Neural cell (in vitro differentiated cells): ENCODE measurements around the gene WWC2. TPM values are rescaled to one million over a fixed set of nuclear protein-coding genes. Genes with fewer than 3 reads are reported as not detected.

Source experiments
- H2AFZ ChIP-seq: fragments of 200-600, 300-800 bp; sonication (generic), shearing (Covaris generic); 2 replicates; pipeline ENCODE4 v1.6.0; 2014; ENCODE audit warnings: low read depth, mild to moderate bottlenecking, antibody characterized with exemption, low read length, moderate library complexity
- H3F3A ChIP-seq: fragments of 200-600 bp; shearing (Covaris generic); 2 replicates; pipeline ENCODE4 v1.6.1; 2016; ENCODE audit warnings: mild to moderate bottlenecking, moderate library complexity, mixed read lengths, antibody characterized with exemption, low read length; ENCODE audit not compliant: insufficient read depth, poor library complexity, severe bottlenecking
- H3K27ac ChIP-seq: fragments of 200-600, 300-800 bp; sonication (generic), shearing (Covaris generic); 2 replicates; pipeline ENCODE4 v1.5.1; 2014; ENCODE audit warnings: mild to moderate bottlenecking, low read length, moderate library complexity
- H3K27me3 ChIP-seq: fragments of 300-800, 200-600 bp; sonication (generic), shearing (Covaris generic); 2 replicates; pipeline ENCODE4 v1.6.0; 2014; ENCODE audit warnings: mild to moderate bottlenecking, low read depth, low read length, moderate library complexity; ENCODE audit not compliant: insufficient read depth
- H3K36me3 ChIP-seq: fragments of 300-800, 200-600 bp; sonication (generic), shearing (Covaris generic); 2 replicates; pipeline ENCODE4 v1.5.1; 2014; ENCODE audit warnings: mild to moderate bottlenecking, antibody characterized with exemption, low read length, moderate library complexity; ENCODE audit not compliant: insufficient read depth
- H3K4me2 ChIP-seq: fragments of 300-800, 200-600 bp; sonication (generic), shearing (Covaris generic); 2 replicates; pipeline ENCODE4 v1.6.0; 2014; ENCODE audit warnings: mild to moderate bottlenecking, low read length
- H3K4me3 ChIP-seq: fragments of 300-800, 200-600 bp; sonication (generic), shearing (Covaris generic); 2 replicates; pipeline ENCODE4 v1.5.1; 2014; ENCODE audit warnings: mild to moderate bottlenecking, low read length, moderate library complexity
- H3K79me2 ChIP-seq: fragments of 200-600 bp; shearing (Covaris generic); replicated peaks from 2 replicates; pipeline ENCODE4 v1.6.0; 2014; ENCODE audit warnings: mild to moderate bottlenecking, low read length, moderate library complexity; ENCODE audit not compliant: insufficient read depth
- H3K9ac ChIP-seq: fragments of 300-800, 200-600 bp; sonication (generic), shearing (Covaris generic); 2 replicates; pipeline ENCODE4 v1.6.1; 2016; ENCODE audit warnings: mild to moderate bottlenecking, low read length, mixed read lengths
- H3K9me2 ChIP-seq: fragments of 200-600 bp; shearing (Covaris generic); 2 replicates; pipeline ENCODE4 v1.6.1; 2016; ENCODE audit warnings: mild to moderate bottlenecking, low read length, mixed read lengths; ENCODE audit not compliant: insufficient read depth
- H3K9me3 ChIP-seq: fragments of 200-600, 300-800 bp; sonication (generic), shearing (Covaris generic); 2 replicates; pipeline ENCODE4 v1.6.1; 2016; ENCODE audit warnings: mild to moderate bottlenecking, mixed run types, low read length, moderate library complexity, mixed read lengths
- H4K20me1 ChIP-seq: fragments of 200-600 bp; shearing (Covaris generic); 2 replicates; pipeline ENCODE4 v1.6.1; 2016; ENCODE audit warnings: mild to moderate bottlenecking, mixed run types; ENCODE audit not compliant: insufficient read depth
- CTCF ChIP-seq: fragments of 450-650 bp; IDR thresholded peaks from 2 replicates; pipeline ENCODE4 v1.5.1; 2014; ENCODE audit warnings: antibody characterized with exemption, mild to moderate bottlenecking, moderate library complexity; ENCODE audit not compliant: poor library complexity, severe bottlenecking
- EP300 ChIP-seq: fragments of 450-650 bp; conservative IDR thresholded peaks from 2 replicates; pipeline ENCODE4 v1.6.1; 2014; ENCODE audit warnings: antibody characterized with exemption, mild to moderate bottlenecking, moderate library complexity; ENCODE audit not compliant: poor library complexity, severe bottlenecking
- EZH2 ChIP-seq: fragments of 200-600, 300-800 bp; shearing (Covaris generic), sonication (generic); IDR thresholded peaks from 2 replicates; pipeline ENCODE4 v1.6.1; 2014; ENCODE audit warnings: antibody characterized with exemption, low read length, borderline replicate concordance, mild to moderate bottlenecking; ENCODE audit not compliant: insufficient read depth, poor library complexity, severe bottlenecking
- MXI1 ChIP-seq: fragments of 450-650 bp; conservative IDR thresholded peaks from 2 replicates; pipeline ENCODE4 v1.6.1; 2014; ENCODE audit warnings: antibody characterized with exemption, mild to moderate bottlenecking; ENCODE audit not compliant: poor library complexity, severe bottlenecking
- POLR2AphosphoS5 ChIP-seq: IDR thresholded peaks from 2 replicates; pipeline ENCODE4 v1.6.1; 2012
- RAD21 ChIP-seq: fragments of 450-650 bp; conservative IDR thresholded peaks from 2 replicates; pipeline ENCODE4 v1.6.1; 2014; ENCODE audit warnings: antibody characterized with exemption, mild to moderate bottlenecking, moderate library complexity
- REST ChIP-seq: IDR thresholded peaks from 2 replicates; pipeline ENCODE4 v1.6.1; 2012; ENCODE audit warnings: borderline replicate concordance
- SMC3 ChIP-seq: fragments of 450-650 bp; conservative IDR thresholded peaks from 2 replicates; pipeline ENCODE4 v1.6.1; 2014; ENCODE audit warnings: antibody characterized with exemption, mild to moderate bottlenecking, moderate library complexity; ENCODE audit not compliant: poor library complexity
- TAF1 ChIP-seq: IDR thresholded peaks from 2 replicates; pipeline ENCODE4 v1.6.1; 2012; ENCODE audit warnings: low read depth
- polyA plus RNA-seq: library from polyadenylated mRNA; depleted of rRNA; stranded (reverse); fragments of >200 nt; gene quantifications from 2 replicates; pipeline ENCODE4 v1.2.3, GENCODE V29; 2014

Gene WWC2
- polyA plus RNA-seq, 1 donor from 2014 or later = 5.7 TPM

- no peak overlapping the region for H2AFZ ChIP-seq
These were observed 249.9 kb downstream of the WWC2 start for GRCh38 chr4:183348706-183349659.

More at GRCh38 chr4:183348706-183349659, 249.9 kb downstream of the WWC2 start:
- H3K79me2 ChIP-seq = no peaks in the 10 kb centered on the region
- H3K27me3 ChIP-seq = no peaks in the 10 kb centered on the region
- H3K36me3 ChIP-seq = no peaks in the 10 kb centered on the region
- no peak overlapping the region for H3K27ac ChIP-seq
- H3F3A ChIP-seq = no peaks in the 10 kb centered on the region
- no peaks in the 10 kb centered on the region for H3K9me2 ChIP-seq
- no peak for TF ChIP-seq EP300
- TF ChIP-seq CTCF = no peak
- TF ChIP-seq MXI1 = no peak
- TF ChIP-seq EZH2 = no peak
- TF ChIP-seq POLR2AphosphoS5 = no peak
- no peak for TF ChIP-seq SMC3
- no peak for TF ChIP-seq REST
- TF ChIP-seq RAD21 = no peak
- TF ChIP-seq TAF1 = no peak
- no peaks in the 10 kb centered on the region for H4K20me1 ChIP-seq
- no peaks in the 10 kb centered on the region for H3K9me3 ChIP-seq
- H3K9ac ChIP-seq = no peak overlapping the region
- no peak overlapping the region for H3K4me3 ChIP-seq
- H3K4me2 ChIP-seq = no peak overlapping the region
